Neural progenitor cell (in vitro differentiated cells): ENCODE results near the gene SMPDL3A. TPM values are rescaled to one million over a fixed set of nuclear protein-coding genes. Genes with fewer than 3 reads are reported as not detected.

Experiments
- DNase-seq: peaks from one replicate; pipeline ENCODE4 v3.0.0-alpha.2; 2016; ENCODE audit warnings: low spot score
- H2AFZ ChIP-seq: fragments of 200-600 bp; sonication (generic); replicated peaks from 2 replicates; pipeline ENCODE4 v1.6.1; 2016; ENCODE audit warnings: antibody characterized with exemption
- H3F3A ChIP-seq: fragments of 200-600 bp; sonication (generic); 2 replicates; pipeline ENCODE4 v1.6.1; 2016; ENCODE audit warnings: antibody characterized with exemption, low read depth
- H3K27ac ChIP-seq: fragments of 200-600 bp; sonication (generic); 2 replicates; pipeline ENCODE4 v1.5.1; 2016; ENCODE audit warnings: mild to moderate bottlenecking
- H3K27me3 ChIP-seq: fragments of 200-600 bp; sonication (generic); 2 replicates; pipeline ENCODE4 v1.6.1; 2016; ENCODE audit warnings: mild to moderate bottlenecking, moderate library complexity
- H3K36me3 ChIP-seq: fragments of 200-600 bp; sonication (generic); 2 replicates; pipeline ENCODE4 v1.5.1; 2016
- H3K4me1 ChIP-seq: fragments of 200-600 bp; sonication (generic); 2 replicates; pipeline ENCODE4 v1.6.1; 2016; ENCODE audit warnings: mixed run types
- H3K4me2 ChIP-seq: fragments of 200-600 bp; sonication (generic); 2 replicates; pipeline ENCODE4 v1.6.1; 2016
- H3K4me3 ChIP-seq: fragments of 200-600 bp; sonication (generic); 2 replicates; pipeline ENCODE4 v1.5.1; 2016
- H3K79me2 ChIP-seq: fragments of 200-600 bp; sonication (generic); 2 replicates; pipeline ENCODE4 v1.6.1; 2016; ENCODE audit warnings: low read depth
- H3K9ac ChIP-seq: fragments of 200-600 bp; sonication (generic); 2 replicates; pipeline ENCODE4 v1.6.1; 2016
- H3K9me3 ChIP-seq: fragments of 200-600 bp; sonication (generic); 2 replicates; pipeline ENCODE4 v1.5.1; 2016; ENCODE audit warnings: low read depth
- H4K20me1 ChIP-seq: fragments of 200-600 bp; sonication (generic); 2 replicates; pipeline ENCODE4 v1.6.1; 2016; ENCODE audit warnings: low read depth
- H3K27ac Mint-ChIP-seq: 3 replicates; pipeline ENCODE4 v1.8.0; 2021; ENCODE audit warnings: mixed read lengths
- H3K27me3 Mint-ChIP-seq: 2 replicates; pipeline ENCODE4 v1.8.0; 2022; ENCODE audit warnings: low read depth, mild to moderate bottlenecking, inconsistent platforms, moderate library complexity, mixed read lengths; ENCODE audit not compliant: insufficient read depth
- H3K36me3 Mint-ChIP-seq: 3 replicates; pipeline ENCODE4 v1.8.0; 2021; ENCODE audit warnings: mixed read lengths
- H3K4me1 Mint-ChIP-seq: 3 replicates; pipeline ENCODE4 v1.8.0; 2021; ENCODE audit warnings: mixed read lengths
- H3K4me3 Mint-ChIP-seq: 3 replicates; pipeline ENCODE4 v1.8.0; 2021; ENCODE audit warnings: mild to moderate bottlenecking, moderate library complexity, mixed read lengths
- H3K9me3 Mint-ChIP-seq: 3 replicates; pipeline ENCODE4 v1.8.0; 2020; ENCODE audit warnings: mixed read lengths
- EZH2 ChIP-seq: fragments of 200-600 bp; sonication (generic); IDR thresholded peaks from 2 replicates; pipeline ENCODE4 v1.6.1; 2017; ENCODE audit warnings: antibody characterized with exemption, mild to moderate bottlenecking, moderate library complexity
- EZH2phosphoT487 ChIP-seq: fragments of 200-600 bp; sonication (generic); IDR thresholded peaks from 2 replicates; pipeline ENCODE4 v1.6.1; 2017; ENCODE audit warnings: antibody characterized with exemption
- total RNA-seq: library from RNA; depleted of rRNA; stranded (reverse); fragments of >200 nt; gene quantifications from 2 replicates; pipeline ENCODE4 v1.2.3, GENCODE V29; 2015; ENCODE audit warnings: low replicate concordance
- TF ChIP-seq, protein P1 (sequence below): fragments of 200-600 bp; sonication (generic); IDR thresholded peaks from 2 replicates; pipeline ENCODE4 v1.5.1; 2017; ENCODE audit warnings: antibody characterized with exemption, mild to moderate bottlenecking

The SMPDL3A gene
- total RNA-seq, 1 donor from 2014 or later, result 2.0 TPM

GRCh38 chr6:122770835-122771601 lies 18.0 kb upstream of the SMPDL3A start:
- no peaks in the 10 kb centered on the region for H3K36me3 ChIP-seq
- H3K27me3 Mint-ChIP-seq, result no peaks in the 10 kb centered on the region
- H3K4me3 Mint-ChIP-seq, result no peak overlapping the region
- no peak overlapping the region for H2AFZ ChIP-seq
- H3K4me1 ChIP-seq, result peaks cover 6% of the 10 kb centered on the region
- no peak for TF ChIP-seq EZH2phosphoT487
- TF ChIP-seq, protein P1, sequence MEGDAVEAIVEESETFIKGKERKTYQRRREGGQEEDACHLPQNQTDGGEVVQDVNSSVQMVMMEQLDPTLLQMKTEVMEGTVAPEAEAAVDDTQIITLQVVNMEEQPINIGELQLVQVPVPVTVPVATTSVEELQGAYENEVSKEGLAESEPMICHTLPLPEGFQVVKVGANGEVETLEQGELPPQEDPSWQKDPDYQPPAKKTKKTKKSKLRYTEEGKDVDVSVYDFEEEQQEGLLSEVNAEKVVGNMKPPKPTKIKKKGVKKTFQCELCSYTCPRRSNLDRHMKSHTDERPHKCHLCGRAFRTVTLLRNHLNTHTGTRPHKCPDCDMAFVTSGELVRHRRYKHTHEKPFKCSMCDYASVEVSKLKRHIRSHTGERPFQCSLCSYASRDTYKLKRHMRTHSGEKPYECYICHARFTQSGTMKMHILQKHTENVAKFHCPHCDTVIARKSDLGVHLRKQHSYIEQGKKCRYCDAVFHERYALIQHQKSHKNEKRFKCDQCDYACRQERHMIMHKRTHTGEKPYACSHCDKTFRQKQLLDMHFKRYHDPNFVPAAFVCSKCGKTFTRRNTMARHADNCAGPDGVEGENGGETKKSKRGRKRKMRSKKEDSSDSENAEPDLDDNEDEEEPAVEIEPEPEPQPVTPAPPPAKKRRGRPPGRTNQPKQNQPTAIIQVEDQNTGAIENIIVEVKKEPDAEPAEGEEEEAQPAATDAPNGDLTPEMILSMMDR, result peak; percentile 45
- no peak overlapping the region for H3K4me3 ChIP-seq
- no peaks in the 10 kb centered on the region for H4K20me1 ChIP-seq
- peak; percentile 34 for DNase-seq
- no peak overlapping the region for H3K27ac Mint-ChIP-seq
- no peak overlapping the region for H3K4me2 ChIP-seq
- no peaks in the 10 kb centered on the region for H3K27me3 ChIP-seq
- no peaks in the 10 kb centered on the region for H3K36me3 Mint-ChIP-seq
- H3K9ac ChIP-seq, result no peak overlapping the region
- no peak overlapping the region for H3K27ac ChIP-seq
- H3K9me3 Mint-ChIP-seq, result peaks cover under 1% of the 10 kb centered on the region
- H3K9me3 ChIP-seq, result no peaks in the 10 kb centered on the region
- no peaks in the 10 kb centered on the region for H3K79me2 ChIP-seq
- H3F3A ChIP-seq, result no peaks in the 10 kb centered on the region
- no peaks in the 10 kb centered on the region for H3K4me1 Mint-ChIP-seq

GRCh38 chr6:122772724-122773415 lies 16.2 kb upstream of the SMPDL3A start:
- Histone ChIP-seq H3K27me3 (no peaks in the 10 kb centered on the region), H3K36me3 (no peaks in the 10 kb centered on the region), H3K79me2 (no peaks in the 10 kb centered on the region), H3K9me3 (no peaks in the 10 kb centered on the region), H3K4me3 (no peak overlapping the region), H3K4me2 (no peak overlapping the region), H3K9ac (no peak overlapping the region), H2AFZ (no peak overlapping the region), H3K4me1 (peaks cover 6% of the 10 kb centered on the region), H3K27ac (no peak overlapping the region), H3F3A (peaks cover 1% of the 10 kb centered on the region), H4K20me1 (no peaks in the 10 kb centered on the region)
- Mint-ChIP-seq H3K4me1 (peaks cover under 1% of the 10 kb centered on the region), H3K4me3 (no peak overlapping the region), H3K36me3 (no peaks in the 10 kb centered on the region), H3K27ac (no peak overlapping the region), H3K27me3 (no peaks in the 10 kb centered on the region), H3K9me3 (peaks cover 2% of the 10 kb centered on the region)
- TF ChIP-seq EZH2 (no peak), EZH2phosphoT487 (no peak)
- TF ChIP-seq, protein P1, result no peak
- no peak for DNase-seq

GRCh38 chr6:122775975-122776374 lies 13.1 kb upstream of the SMPDL3A start:
- H3K4me3 ChIP-seq, result no peak overlapping the region
- H3F3A ChIP-seq, result peaks cover 32% of the 10 kb centered on the region
- DNase-seq, result no peak
- Mint-ChIP-seq H3K4me1 (peaks cover 29% of the 10 kb centered on the region), H3K36me3 (no peaks in the 10 kb centered on the region), H3K27me3 (peaks cover 7% of the 10 kb centered on the region), H3K9me3 (peaks cover 2% of the 10 kb centered on the region), H3K27ac (no peak overlapping the region), H3K4me3 (no peak overlapping the region)
- no peaks in the 10 kb centered on the region for H3K79me2 ChIP-seq
- H3K9ac ChIP-seq, result no peak overlapping the region
- H3K27ac ChIP-seq, result no peak overlapping the region
- no peaks in the 10 kb centered on the region for H4K20me1 ChIP-seq
- H3K36me3 ChIP-seq, result no peaks in the 10 kb centered on the region
- H2AFZ ChIP-seq, result no peak overlapping the region
- no peaks in the 10 kb centered on the region for H3K27me3 ChIP-seq
- no peak overlapping the region for H3K4me2 ChIP-seq
- no peaks in the 10 kb centered on the region for H3K9me3 ChIP-seq
- no peak for TF ChIP-seq EZH2
- no peak for TF ChIP-seq EZH2phosphoT487
- H3K4me1 ChIP-seq, result peaks cover 32% of the 10 kb centered on the region

DNA sequence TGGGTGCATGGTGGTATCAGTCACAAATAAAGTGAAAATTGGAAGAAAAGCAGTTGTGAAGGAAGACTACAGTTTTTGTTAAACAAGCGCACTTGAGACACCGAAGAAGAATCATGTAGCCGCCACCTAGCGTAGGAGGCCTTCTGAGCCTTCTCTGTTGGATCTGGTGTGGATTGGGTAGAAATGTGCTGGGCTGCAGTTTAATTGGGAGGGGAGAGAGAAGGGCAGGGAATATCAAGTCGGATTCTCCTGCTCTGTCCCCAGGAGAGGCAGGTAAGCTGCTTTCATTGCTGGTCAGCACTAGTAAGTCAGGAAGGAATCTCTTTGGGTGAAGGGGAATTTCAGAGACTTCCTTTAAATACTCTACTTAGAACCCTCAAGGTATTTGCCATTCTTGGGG lies 10.8 kb upstream of the SMPDL3A start:
- DNase-seq, result no peak
- TF ChIP-seq EZH2phosphoT487, result no peak
- TF ChIP-seq EZH2, result no peak
- TF ChIP-seq, protein P1, result no peak
- Mint-ChIP-seq H3K27me3 (peaks cover 7% of the 10 kb centered on the region), H3K4me1 (peaks cover 40% of the 10 kb centered on the region), H3K36me3 (no peaks in the 10 kb centered on the region), H3K27ac (peak overlapping the region; percentile 98), H3K9me3 (peaks cover 2% of the 10 kb centered on the region), H3K4me3 (peak overlapping the region; percentile 87)
- Histone ChIP-seq H3K4me2 (no peak overlapping the region), H3K36me3 (no peaks in the 10 kb centered on the region), H3K27me3 (no peaks in the 10 kb centered on the region), H3K4me1 (peaks cover 37% of the 10 kb centered on the region), H3K9ac (no peak overlapping the region), H3F3A (peaks cover 34% of the 10 kb centered on the region), H3K4me3 (no peak overlapping the region), H3K9me3 (no peaks in the 10 kb centered on the region), H4K20me1 (no peaks in the 10 kb centered on the region), H2AFZ (peak overlapping the region; percentile 55), H3K27ac (no peak overlapping the region), H3K79me2 (no peaks in the 10 kb centered on the region)
